Left lobe of liver (tissue), 2 donors: ENCODE results near the gene FASN. TPM values are rescaled to one million over a fixed set of nuclear protein-coding genes. Genes with fewer than 3 reads are reported as not detected.

Experiments
- ATAC-seq: fragments of 200-7000 bp; cut with Tn5 transposase; one replicate; pipeline ENCODE4 v1.9.1; 2020; ENCODE audit warnings: mild to moderate bottlenecking, moderate library complexity
- DNase-seq: peaks from one replicate; pipeline ENCODE4 v3.0.0-alpha.2; 2020; ENCODE audit warnings: low spot score
- total RNA-seq: library from RNA; stranded (reverse); gene quantifications from one replicate; pipeline ENCODE4 v1.2.1, GENCODE V29; 2021
- donor health status: DM: no; HTN: no; CAD: no; lungs with moderate emphysema.
- donor health status: DM: no; HTN: yes; CAD: no.

Gene FASN
- total RNA-seq, 1 donor from 2014 or later = 267 TPM

DNA sequence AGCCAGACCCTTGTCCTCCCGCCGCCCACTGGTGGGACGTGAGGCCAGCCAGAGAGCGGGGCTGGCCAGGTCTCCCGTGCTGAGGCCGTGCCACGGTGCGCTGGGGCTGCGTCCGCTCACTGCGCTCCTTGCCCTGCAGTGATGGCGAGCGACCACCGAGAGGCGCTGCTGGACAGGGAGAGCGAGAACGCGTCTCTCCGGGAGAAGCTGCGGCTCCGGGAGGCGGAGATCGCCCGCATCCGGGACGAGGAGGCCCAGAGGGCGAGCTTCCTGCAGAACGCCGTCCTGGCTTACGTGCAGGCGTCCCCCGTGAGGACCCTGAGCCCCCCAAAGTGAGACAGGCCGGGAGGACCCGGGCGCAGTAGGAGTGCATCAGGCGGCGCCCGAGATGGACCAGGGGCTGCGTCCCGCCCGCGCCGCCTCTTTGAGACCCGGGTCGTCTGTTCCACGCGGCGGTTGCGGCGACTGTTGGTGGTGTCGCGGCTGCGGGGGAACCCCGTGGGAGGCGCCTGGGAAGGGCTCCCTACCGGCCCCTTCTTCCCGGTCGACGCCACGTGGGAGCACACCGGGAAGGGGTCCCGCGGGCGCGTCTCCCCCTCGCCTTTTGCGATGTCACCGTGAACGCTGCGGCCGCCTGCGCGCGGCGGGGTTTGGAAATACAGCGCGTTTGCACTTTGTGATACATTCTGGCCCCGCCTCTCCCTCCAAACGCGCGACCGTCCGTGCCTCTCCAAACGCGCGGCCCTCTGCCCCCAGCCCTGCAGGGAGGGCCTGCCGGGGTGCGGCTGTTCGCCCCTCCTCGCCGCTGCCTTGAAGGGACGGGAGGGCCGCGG, 67.3 kb downstream of the FASN start:
- peak; percentile 91 for DNase-seq
- peak; percentile 68 for ATAC-seq

- ATAC-seq = no peak
- DNase-seq = no peak
These were observed 68.0 kb downstream of the FASN start for GRCh38 chr17:82029990-82030469.

DNA sequence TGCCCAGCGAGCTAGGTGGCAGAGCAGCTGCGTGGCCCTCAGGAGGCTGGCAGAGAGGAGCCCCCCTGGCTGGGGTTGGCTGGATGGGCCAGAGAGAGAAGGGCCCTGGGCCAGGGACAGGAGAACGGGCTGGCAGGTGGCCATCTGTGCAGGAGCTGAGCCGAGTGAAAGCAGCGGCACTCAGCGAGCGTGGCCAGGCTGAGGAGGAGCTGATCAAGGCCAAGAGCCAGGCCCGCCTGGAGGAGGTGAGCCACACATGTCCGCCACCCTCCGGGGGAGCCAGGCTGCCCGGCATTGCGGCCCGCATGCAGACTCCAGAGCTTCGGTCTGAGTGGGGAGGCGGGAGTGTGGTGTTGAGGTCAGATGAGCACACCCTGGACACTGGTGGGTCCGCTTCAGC, 68.6 kb downstream of the FASN start:
- ATAC-seq (no peak), DNase-seq (no peak)

- DNase-seq (no peak), ATAC-seq (no peak)
These were observed 69.1 kb downstream of the FASN start for GRCh38 chr17:82028966-82029365.

Other genes starting within 250 kb of the FASN start
- 1,392 TPM for gene P4HB, start 237.7 kb downstream of the FASN start, total RNA-seq
- 109 TPM for gene ARHGDIA, start 226.9 kb downstream of the FASN start, total RNA-seq
- 14.5 TPM for gene ALYREF, start 206.7 kb downstream of the FASN start, total RNA-seq
- gene ANAPC11, start 206.5 kb downstream of the FASN start, total RNA-seq = 95.7 TPM
- 0.13 TPM for gene NPB, start 196.0 kb downstream of the FASN start, total RNA-seq
- gene PCYT2, start 186.8 kb downstream of the FASN start, total RNA-seq = 113 TPM
- gene SIRT7, start 180.1 kb downstream of the FASN start, total RNA-seq = 18.0 TPM
- 12.6 TPM for gene MAFG, start 170.5 kb downstream of the FASN start, total RNA-seq
- gene PYCR1, start 160.9 kb downstream of the FASN start, total RNA-seq = 5.2 TPM
- not detected for gene MYADML2, start 151.0 kb downstream of the FASN start, total RNA-seq
- 4.2 TPM for gene NOTUM, start 137.0 kb downstream of the FASN start, total RNA-seq
- gene ASPSCR1, start 120.6 kb downstream of the FASN start, total RNA-seq = 62.9 TPM
- 60.0 TPM for gene CENPX, start 75.4 kb downstream of the FASN start, total RNA-seq
- gene LRRC45, start 74.9 kb downstream of the FASN start, total RNA-seq = 19.4 TPM
- 8.7 TPM for gene RAC3, start 66.6 kb downstream of the FASN start, total RNA-seq
- 1,477 TPM for gene DCXR, start 60.5 kb downstream of the FASN start, total RNA-seq
- gene RFNG, start 46.4 kb downstream of the FASN start, total RNA-seq = 45.8 TPM
- gene GPS1, start 46.3 kb downstream of the FASN start, total RNA-seq = 84.1 TPM
- 121 TPM for gene DUS1L, start 32.4 kb downstream of the FASN start, total RNA-seq
- gene CCDC57, start 114.6 kb upstream of the FASN start, total RNA-seq = 32.8 TPM
- 6.9 TPM for gene SLC16A3, start 130.8 kb upstream of the FASN start, total RNA-seq
- 49.6 TPM for gene CSNK1D, start 175.5 kb upstream of the FASN start, total RNA-seq
- gene CD7, start 219.4 kb upstream of the FASN start, total RNA-seq = 1.4 TPM
- gene SECTM1, start 235.5 kb upstream of the FASN start, total RNA-seq = 3.0 TPM